Measurements from ENCODE around the gene GOSR1. TPM values are rescaled to one million over a fixed set of nuclear protein-coding genes. Genes with fewer than 3 reads are reported as not detected.
"Not testable (repeated sequence)": the region's sequence is repeated elsewhere in the genome, so short reads cannot be mapped to it uniquely, and the experiment has no call there.

Gene GOSR1
- 16.5 and 33.9 TPM in 2 replicates for total RNA-seq (2014; rRNA removed; shearing (Covaris generic))

DNA sequence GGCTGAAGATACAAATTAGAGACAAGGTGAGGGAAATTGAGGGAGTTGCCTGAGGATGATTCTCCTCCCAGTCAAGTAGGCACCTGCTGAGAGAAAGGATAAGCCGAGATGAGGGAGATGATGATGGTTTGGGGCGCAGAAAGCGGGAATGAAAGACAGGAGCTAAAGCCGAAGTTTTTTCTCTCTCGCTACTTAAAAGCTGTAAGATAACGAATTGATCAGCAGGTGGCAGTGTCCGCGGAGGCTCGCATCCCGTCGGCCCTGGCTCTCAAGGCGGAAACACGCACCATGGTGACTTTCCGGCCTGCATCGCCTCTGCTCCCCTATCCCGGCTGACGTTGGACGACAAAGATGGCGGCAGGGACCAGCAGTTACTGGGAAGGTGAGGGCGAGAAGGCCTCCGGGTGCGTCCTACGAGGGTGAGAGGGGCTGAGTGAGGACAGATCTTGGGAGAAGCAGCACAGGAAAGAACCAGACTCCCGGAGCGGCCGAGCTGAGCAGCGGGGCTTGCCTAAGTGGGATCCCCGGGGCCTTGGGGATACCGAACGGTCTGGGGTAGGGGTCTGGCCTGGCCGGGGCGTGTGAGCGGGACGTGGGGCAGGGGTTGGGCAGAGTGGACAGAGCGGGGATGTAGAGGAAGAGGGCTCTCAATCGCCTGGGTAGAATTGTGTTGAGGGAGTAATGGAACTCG lies at the start of gene GOSR1:
Gene GOSR1, plus strand, starts transcription at position 326 of the 691 bp plus-strand sequence. Its CDS starts 26 bp downstream, at position 352.
- peak; percentile 97 for DNase-seq (ENCODE audit: low spot score)
- in situ Hi-C loops (cut with HindIII; ENCODE audit: low sequenced_read_pairs): no loop called here

GRCh38 chr17:30427611-30428010 lies 49.6 kb upstream of the GOSR1 start:
- in situ Hi-C loops (cut with HindIII; ENCODE audit: low sequenced_read_pairs): no loop called here
- no peak for DNase-seq (ENCODE audit: low spot score)

- in situ Hi-C loops (cut with HindIII; ENCODE audit: low sequenced_read_pairs): no loop called here
- DNase-seq (ENCODE audit: low spot score): no peak
Observed at GRCh38 chr17:30429155-30429554, 48.1 kb upstream of the GOSR1 start.

GRCh38 chr17:30433514-30433913 lies 43.7 kb upstream of the GOSR1 start:
- in situ Hi-C loops (cut with HindIII; ENCODE audit: low sequenced_read_pairs): no loop called here
- DNase-seq (ENCODE audit: low spot score): no peak

- in situ Hi-C loops (cut with HindIII; ENCODE audit: low sequenced_read_pairs): no loop called here
- no peak for DNase-seq (ENCODE audit: low spot score)
Observed at GRCh38 chr17:30436729-30437128, 40.5 kb upstream of the GOSR1 start.

GRCh38 chr17:30443721-30444120 lies 33.5 kb upstream of the GOSR1 start:
- in situ Hi-C loops (cut with HindIII; ENCODE audit: low sequenced_read_pairs): no loop called here
- no peak for DNase-seq (ENCODE audit: low spot score)

DNA sequence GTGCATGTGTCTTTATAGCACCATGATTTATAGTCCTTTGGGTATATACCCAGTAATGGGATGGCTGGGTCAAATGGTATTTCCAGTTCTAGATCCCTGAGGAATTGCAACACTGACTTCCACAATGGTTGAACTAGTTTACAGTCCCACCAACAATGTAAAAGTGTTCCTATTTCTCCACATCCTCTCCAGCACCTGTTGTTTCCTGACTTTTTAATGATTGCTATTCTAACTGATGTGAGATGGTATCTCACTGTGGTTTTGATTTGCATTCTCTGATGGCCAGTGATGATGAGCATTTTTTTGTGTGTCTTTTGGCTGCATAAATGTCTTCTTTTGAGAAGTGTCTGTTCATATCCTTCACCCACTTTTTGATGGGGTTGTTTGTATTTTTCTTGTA lies 30.6 kb upstream of the GOSR1 start:
- DNase-seq (ENCODE audit: low spot score); in situ Hi-C loops (cut with HindIII; ENCODE audit: low sequenced_read_pairs): not testable (repeated sequence)

DNA sequence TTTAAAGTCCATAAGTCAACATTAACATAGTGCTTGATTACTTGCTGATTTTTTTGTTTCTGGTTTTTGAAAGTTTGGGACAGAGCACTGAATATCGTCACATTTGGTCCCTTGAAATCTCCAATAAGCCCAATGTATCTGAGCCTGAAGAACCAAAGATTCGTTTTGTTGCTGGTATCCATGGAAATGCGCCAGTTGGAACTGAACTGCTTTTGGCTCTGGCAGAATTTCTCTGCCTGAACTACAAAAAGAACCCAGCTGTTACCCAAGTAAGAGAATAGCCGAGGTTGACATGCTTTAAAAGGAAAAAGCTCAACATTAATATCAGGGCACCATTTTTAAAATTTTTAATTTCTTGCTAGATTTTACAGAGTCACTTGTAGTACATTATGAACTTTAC lies 27.7 kb upstream of the GOSR1 start:
- in situ Hi-C loops (cut with HindIII; ENCODE audit: low sequenced_read_pairs): no loop called here

DNA sequence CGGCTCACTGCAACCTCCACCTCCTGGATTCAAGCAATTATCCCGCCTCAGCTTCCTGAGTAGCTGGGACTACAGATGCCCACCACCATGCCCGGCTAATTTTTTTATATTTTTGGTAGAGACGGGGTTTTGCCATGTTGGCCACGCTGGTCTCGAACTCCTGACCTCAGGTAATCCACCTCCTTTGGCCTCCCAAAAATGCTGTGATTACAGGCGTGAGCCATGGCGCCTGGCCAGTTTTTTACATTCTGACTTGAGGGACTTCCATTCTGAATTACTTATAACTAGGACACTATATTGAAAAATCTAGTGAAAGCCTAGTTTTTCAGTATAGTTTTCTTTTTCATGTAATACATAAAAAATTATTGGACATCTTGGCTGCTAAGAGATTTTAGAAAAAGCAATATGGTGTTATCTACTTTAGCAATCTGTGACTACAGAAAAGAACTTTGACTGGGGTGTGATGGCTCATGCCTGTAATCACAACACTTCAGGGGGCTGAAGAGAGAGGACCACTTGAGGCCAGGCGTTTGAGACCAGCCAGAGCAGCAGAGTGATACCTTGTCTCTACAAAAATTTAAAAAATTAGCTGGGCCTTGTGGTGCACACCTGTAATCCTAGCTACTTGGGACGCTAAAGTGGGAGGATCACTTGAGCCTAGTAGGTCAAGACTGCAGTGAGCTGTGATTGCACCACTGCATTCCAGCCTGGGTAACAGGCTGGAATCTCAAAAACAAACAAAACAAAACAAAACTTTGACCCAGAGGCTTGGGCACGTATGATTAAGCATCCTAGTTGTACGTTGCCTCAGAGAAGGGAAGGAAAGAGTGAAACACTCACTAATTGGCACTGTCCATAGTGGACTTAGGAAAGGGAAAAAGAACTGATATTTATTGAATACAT lies 26.8 kb upstream of the GOSR1 start:
- in situ Hi-C loops (cut with HindIII; ENCODE audit: low sequenced_read_pairs): no loop called here
- no peak for DNase-seq (ENCODE audit: low spot score)

More for the DNA sequence above, 27.7 kb upstream of the GOSR1 start:
- peak; percentile 79 for DNase-seq (ENCODE audit: low spot score)

GRCh38 chr17:30454635-30455034 lies 22.6 kb upstream of the GOSR1 start:
- no peak for DNase-seq (ENCODE audit: low spot score)
- in situ Hi-C loops (cut with HindIII; ENCODE audit: low sequenced_read_pairs): no loop called here

GRCh38 chr17:30458371-30458770 lies 18.8 kb upstream of the GOSR1 start:
- no peak for DNase-seq (ENCODE audit: low spot score)
- in situ Hi-C loops (cut with HindIII; ENCODE audit: low sequenced_read_pairs): no loop called here

GRCh38 chr17:30458797-30459413 lies 18.3 kb upstream of the GOSR1 start:
- DNase-seq (ENCODE audit: low spot score); in situ Hi-C loops (cut with HindIII; ENCODE audit: low sequenced_read_pairs): not testable (repeated sequence)

DNA sequence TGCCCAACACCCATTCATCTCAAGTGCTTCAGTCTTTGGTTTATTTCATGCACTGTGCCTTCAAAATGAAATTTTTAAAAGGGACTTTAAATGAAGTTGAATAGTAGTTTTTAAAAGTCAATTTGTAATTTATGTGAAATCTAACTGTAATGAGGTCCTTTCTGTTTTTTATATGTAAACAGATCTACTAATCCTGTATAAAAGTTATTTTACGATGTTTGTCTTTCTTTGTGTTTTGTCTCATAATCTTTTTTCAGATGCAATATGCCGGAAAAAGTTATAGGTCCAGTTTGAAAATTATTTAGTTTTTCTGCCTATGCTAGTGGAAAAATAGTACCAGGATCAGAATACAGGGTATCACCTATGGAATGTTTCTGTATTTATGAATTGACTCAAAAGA lies 8.7 kb upstream of the GOSR1 start:
- no peak for DNase-seq (ENCODE audit: low spot score)
- in situ Hi-C loops (cut with HindIII; ENCODE audit: low sequenced_read_pairs): no loop called here

- in situ Hi-C loops (cut with HindIII; ENCODE audit: low sequenced_read_pairs): no loop called here
- DNase-seq (ENCODE audit: low spot score): no peak
Observed at GRCh38 chr17:30472238-30472890, 4.8 kb upstream of the GOSR1 start.

GRCh38 chr17:30475206-30475605 lies 2.0 kb upstream of the GOSR1 start:
- in situ Hi-C loops (cut with HindIII; ENCODE audit: low sequenced_read_pairs): no loop called here
- DNase-seq (ENCODE audit: low spot score): no peak

- no peak for DNase-seq (ENCODE audit: low spot score)
- in situ Hi-C loops (cut with HindIII; ENCODE audit: low sequenced_read_pairs): no loop called here
Observed at GRCh38 chr17:30476726-30477082, 504 bp upstream of the GOSR1 start.

DNA sequence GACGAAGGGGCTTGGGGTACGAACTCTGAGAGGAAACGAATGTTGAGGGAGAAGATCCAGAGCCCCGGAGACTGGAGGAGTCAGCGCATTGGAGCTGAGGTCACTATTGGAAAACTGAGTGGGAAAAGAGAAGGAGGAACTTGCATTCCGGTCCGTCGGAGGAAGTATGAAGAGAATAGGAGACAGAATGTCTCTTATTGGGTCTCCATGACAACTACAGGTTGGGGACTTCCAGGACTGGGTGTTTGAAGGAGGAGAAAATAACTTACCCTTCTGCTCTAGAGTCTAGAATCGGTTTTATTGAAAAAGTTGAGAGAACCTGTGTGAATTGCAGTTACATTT lies 537 bp downstream of the GOSR1 start:
- in situ Hi-C loops (cut with HindIII; ENCODE audit: low sequenced_read_pairs): no loop called here
- DNase-seq (ENCODE audit: low spot score): no peak

DNA sequence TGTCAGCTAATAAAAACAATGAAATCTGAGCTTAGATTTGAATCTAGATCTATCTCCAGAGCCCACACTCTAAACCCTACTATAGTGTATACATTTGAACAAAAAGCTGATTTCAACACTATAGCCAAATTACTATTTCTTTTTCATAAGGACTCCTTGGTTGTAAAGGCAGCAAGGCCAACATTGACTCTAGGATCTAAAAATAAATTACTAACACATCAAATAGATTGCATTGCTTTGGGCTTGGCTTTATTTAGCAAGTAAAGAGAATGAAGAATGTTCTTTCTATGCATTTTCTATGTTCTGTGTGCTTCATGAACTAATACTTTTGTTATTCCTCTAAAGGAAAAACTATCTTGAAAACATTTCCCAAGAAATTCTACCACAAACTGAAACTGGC lies 5.3 kb downstream of the GOSR1 start:
- in situ Hi-C loops (cut with HindIII; ENCODE audit: low sequenced_read_pairs): no loop called here
- no peak for DNase-seq (ENCODE audit: low spot score)

- no peak for DNase-seq (ENCODE audit: low spot score)
- in situ Hi-C loops (cut with HindIII; ENCODE audit: low sequenced_read_pairs): no loop called here
Observed at GRCh38 chr17:30483159-30483558, 6.0 kb downstream of the GOSR1 start.

GRCh38 chr17:30493780-30494179 lies 16.6 kb downstream of the GOSR1 start:
- in situ Hi-C loops (cut with HindIII; ENCODE audit: low sequenced_read_pairs): no loop called here

More at GRCh38 chr17:30493780-30494179, 16.6 kb downstream of the GOSR1 start:
- no peak for DNase-seq (ENCODE audit: low spot score)
